ENCODE measurements around the gene FHIT.

The FHIT gene

DNA sequence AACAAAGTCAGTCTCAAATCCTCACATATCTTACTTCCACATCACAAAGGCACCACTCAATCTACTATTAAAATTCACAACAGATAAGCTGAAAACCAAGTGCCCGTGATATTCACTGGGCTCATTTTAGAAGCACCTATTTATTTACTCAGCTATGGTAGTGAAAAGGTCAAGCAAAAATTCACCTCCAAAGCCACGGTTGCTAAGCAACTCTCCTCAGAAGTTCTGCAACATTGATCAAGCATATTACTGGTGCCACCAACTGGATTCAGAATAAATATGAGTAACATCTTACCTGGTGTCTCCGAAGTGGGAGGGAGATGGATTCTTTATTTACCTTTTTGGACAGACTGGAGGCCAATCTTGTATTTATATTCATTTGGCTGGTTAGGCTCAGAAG, 714.8 kb downstream of the FHIT start:
- no peak for DNase-seq

DNA sequence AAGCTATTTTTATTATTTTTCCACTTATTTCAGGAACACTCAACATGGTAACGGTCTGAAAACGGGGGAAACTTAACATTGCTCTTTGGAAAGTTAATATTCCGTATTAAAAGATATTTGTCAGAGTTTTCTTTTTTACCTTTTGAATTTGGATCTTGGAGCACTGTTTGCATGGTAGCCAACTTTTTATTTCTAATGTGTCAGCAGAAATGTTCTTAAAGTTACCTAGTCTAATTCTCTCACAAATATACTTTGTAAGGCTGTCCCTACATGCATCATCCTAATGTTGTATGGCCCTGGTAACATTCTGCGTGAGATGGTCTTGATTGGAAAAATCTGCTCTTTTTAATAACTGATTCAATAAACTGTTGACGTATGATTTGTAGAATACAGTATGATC, 719.5 kb downstream of the FHIT start:
- DNase-seq = no peak

GRCh38 chr3:60528651-60529050, 722.6 kb downstream of the FHIT start:
- DNase-seq = no peak

DNA sequence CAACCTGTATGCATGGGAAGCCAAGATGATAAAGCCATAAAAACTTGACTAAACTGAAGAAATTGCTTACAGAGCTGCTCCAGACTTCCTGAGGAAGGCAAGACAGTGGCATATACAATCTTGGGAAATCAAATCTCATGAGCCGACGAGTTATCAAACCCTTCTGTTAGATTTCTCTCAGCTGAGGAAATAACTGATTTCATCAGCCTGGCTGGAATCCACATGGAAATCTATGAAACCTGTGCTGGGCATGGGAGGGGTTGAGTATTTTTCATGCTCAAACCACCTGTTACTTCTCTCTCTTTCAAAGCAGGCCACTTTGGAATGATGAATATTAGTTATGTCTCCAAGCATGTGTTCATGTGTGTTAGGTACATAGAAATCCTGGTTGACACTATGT, 727.7 kb downstream of the FHIT start:
- DNase-seq = no peak

DNA sequence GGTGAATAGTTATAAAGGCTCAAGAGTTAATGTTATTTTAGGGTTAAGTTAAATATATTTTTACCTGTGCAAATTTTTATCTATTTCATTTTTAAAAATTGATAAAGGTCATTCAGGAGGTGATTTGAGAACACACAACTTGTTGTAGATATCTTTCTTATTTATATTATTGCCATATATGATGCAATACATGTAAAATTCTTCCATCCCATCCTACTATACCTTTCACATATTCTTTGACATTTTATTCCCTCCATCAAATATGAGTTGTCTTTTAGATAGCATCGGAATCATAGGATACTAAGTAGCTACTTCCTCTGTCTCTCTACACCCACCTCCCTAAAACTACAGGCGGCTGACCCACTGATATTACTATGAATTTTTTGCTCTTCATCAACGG, 734.1 kb downstream of the FHIT start:
- no peak for DNase-seq

GRCh38 chr3:60514866-60515265, 736.4 kb downstream of the FHIT start:
- DNase-seq = no peak

DNA sequence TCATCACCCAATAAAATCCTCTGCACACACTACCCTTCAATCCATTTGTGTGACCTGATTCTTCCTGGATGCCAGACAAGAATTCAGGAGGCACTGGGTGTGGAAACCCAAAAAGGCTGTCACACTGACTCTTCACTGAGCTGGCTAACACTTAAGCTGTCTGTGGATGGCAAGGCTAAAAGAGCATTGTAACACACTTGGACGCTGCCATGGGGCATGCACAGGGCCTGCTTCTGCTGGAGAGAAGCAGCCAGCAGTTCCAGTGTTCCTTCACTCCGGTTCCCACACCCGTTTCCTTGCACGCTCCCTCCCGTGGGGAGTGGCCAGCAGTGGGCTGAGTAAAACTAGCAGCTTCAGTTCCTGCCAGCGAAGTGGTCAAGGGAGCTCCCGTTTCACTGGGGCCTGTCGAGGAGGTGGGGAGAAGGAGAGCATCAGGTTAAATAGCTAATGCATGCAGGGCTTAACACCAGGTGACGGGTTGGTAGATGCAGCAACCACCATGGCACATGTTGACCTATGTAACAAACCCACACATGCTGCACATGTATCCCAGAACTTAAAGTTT, 737.1 kb downstream of the FHIT start:
- no peak for DNase-seq

GRCh38 chr3:60513241-60513640, 738.0 kb downstream of the FHIT start:
- DNase-seq = no peak

GRCh38 chr3:60512506-60512905, 738.7 kb downstream of the FHIT start:
- no peak for DNase-seq

DNA sequence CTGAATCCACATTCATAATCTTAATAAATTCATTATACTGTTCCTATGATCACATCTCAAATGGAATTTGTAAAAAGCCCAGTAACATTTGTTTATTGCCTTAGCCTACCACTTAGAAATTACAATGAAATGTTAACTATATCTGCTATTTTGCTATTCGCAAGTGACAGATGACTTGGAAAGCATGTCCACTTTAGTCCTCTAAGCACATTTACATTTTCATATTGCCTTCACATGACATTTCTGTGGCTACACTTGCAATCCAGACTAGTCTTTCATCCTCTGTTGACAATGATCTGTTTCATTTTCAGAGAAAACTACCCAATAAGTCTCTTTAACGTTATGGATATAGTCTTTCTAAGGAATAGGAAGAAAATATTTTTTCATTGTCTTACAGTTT, 741.8 kb downstream of the FHIT start:
- DNase-seq = no peak

GRCh38 chr3:60504827-60505457, 746.3 kb downstream of the FHIT start:
- no peak for DNase-seq

- DNase-seq = no peak
Measured at GRCh38 chr3:60501314-60501713, 749.9 kb downstream of the FHIT start.

DNA sequence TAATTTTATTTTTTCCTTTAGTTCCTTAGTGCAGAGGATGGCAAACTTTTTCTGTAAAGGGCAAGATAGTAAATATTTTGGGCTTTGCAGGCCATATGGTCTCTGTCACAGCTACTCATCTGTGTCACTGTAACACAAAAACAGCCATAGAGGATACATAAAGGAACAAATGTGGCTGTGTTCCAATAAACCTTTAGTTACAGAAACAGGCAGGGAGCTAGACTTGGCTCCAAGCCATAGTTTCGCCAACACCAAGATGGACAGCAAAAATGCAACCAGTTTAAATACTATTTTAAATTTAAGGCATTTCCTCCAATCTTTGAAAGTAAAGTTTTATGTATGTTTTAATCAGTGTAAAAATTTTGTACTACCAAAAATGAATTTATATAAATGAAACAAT, 753.4 kb downstream of the FHIT start:
- no peak for DNase-seq

- no peak for DNase-seq
Measured at GRCh38 chr3:60490992-60491391, 760.3 kb downstream of the FHIT start.

DNA sequence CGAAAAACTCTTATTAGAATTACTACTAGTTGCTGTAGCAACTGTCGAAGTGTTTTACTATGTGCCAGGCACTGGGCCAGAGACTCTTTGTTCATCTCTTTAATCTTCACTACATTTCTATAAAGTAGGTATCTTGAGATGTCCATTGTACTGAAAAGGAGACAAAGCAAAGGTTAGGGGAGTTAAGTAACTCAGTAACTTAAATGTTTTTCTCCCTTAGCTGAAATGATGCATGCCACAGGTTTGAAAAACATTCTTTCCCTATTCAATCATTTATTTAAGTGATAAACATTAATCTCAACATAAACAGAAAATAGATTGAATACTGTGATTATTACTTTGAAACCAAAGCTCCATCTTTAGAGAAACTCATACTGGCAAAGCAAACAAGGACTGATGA, 776.2 kb downstream of the FHIT start:
- no peak for DNase-seq

DNA sequence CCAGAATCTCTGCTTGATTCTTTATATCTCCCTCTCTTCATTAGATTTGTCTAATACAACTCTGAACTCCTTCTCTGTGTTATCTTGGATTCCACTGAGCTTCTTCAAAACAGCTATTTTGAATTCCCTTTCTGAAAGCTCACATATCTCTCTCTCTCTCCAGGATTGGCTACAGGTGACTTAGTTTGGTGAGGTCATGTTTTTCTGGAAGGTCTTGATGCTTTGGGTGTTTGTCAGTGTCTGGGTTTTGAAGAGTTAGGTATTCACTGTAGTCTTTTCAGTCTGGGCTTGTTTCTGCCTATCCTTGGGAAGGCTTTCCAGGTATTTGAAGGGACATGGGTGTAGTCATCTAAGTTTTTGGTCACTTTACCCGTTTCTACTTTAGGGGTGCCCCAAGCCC, 781.8 kb downstream of the FHIT start:
- no peak for DNase-seq

DNA sequence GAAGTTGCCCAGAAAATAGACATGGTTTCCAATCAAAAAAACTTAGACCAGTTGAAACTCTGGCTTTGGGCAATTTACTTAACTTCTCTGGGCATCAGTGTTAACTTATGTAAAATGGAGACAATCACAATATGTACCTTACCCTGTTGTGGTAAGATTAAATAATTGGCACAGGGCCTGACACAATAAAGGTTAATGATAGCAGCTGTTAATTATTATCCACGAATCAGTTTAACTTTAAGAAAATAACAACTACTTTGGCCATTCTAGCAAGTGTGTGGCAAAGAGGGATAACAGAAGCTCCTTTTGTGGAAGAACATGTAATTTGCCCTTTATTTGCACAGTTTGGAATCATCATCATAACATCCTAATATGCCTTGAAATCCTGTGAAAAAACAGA, 787.6 kb downstream of the FHIT start:
- no peak for DNase-seq

GRCh38 chr3:60461267-60461666, 790.0 kb downstream of the FHIT start:
- DNase-seq = no peak

GRCh38 chr3:60456180-60456579, 795.1 kb downstream of the FHIT start:
- DNase-seq = no peak

DNA sequence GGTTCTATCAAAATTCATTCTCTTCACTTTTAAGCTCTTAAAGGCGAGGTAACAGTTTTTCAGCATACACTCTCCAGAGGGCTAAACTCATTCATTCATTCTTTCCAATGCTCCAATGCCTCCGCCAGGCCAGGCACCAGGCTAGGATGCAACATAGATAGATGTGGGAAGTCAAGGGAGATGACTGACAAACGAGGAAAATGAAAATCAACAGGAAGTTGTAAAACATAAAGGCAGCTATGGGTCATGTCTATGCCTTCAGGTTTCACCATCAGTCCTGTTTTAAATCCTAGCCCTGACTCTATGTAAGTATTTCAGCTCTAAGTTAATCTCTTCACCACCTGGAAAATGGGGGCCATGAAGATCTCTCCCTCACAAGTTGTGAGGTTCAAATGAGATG, 797.9 kb downstream of the FHIT start:
- no peak for DNase-seq

DNA sequence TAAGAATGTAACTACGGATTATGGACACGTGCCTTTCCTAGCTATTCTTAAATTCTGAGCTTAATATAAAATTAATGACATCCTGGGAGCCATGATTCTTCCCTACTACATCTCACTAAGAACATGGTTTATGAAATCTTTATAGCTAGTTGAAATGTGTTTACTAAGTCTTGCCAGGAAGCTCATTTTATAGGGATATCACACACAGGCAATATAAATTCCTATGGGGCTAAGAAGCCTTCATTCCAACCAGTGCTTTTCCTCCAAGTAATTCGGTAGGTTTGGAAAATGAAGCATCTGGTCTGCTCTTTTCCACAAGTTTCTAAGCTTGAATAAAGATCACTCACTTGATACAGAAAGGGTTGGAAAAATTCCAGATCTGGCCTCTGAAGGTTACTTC, 802.6 kb downstream of the FHIT start:
- no peak for DNase-seq

GRCh38 chr3:60445446-60445845, 805.8 kb downstream of the FHIT start:
- DNase-seq = no peak

GRCh38 chr3:60444898-60445437, 806.3 kb downstream of the FHIT start:
- DNase-seq = no peak

GRCh38 chr3:60440869-60441268, 810.4 kb downstream of the FHIT start:
- DNase-seq = no peak
